ENCODE measurements around the gene CEP104. TPM values are rescaled to one million over a fixed set of nuclear protein-coding genes. Genes with fewer than 3 reads are reported as not detected.
"Not testable (repeated sequence)": the region's sequence is repeated elsewhere in the genome, so short reads cannot be mapped to it uniquely, and the experiment has no call there.

The CEP104 gene
- total RNA-seq, 1 experiment from 2014 or later: 44.1 TPM

- H3K27ac ChIP-seq (ENCODE audit: low read depth, low read length); H2AFZ ChIP-seq (ENCODE audit: low read depth, low read length, poor library complexity, severe bottlenecking); H3K27me3 ChIP-seq (ENCODE audit: insufficient read depth, low read length); H3K4me1 ChIP-seq (ENCODE audit: control insufficient read depth in 1 of 2, insufficient read depth in 2 of 2, low read length in 2 of 2); H4K20me1 ChIP-seq (ENCODE audit: insufficient read depth); DNase-seq (ENCODE audit: low read depth, low spot score); H3K4me3 ChIP-seq (replicated peaks in 1 of 2; ENCODE audit: low read depth in 1 of 2, low read length in 2 of 2); ATAC-seq; H3K36me3 ChIP-seq (ENCODE audit: control insufficient read depth in 1 of 2, insufficient read depth in 2 of 2, low read length in 2 of 2); H3K9ac ChIP-seq (ENCODE audit: low read length); H3K79me2 ChIP-seq (ENCODE audit: insufficient read depth, low read length); BruUV-seq (replicated peaks); POLR2A ChIA-PET; H3K9me2 ChIP-seq (ENCODE audit: insufficient read depth); H3K4me2 ChIP-seq (ENCODE audit: low read length); H3K9me3 ChIP-seq (ENCODE audit: control insufficient read depth in 1 of 2, insufficient read depth in 1 of 2, low read depth in 1 of 2, low read length in 2 of 2); RAD21 ChIA-PET (ENCODE audit: low non-redundant PET in 1 of 2, low total read pairs in 2 of 2, uncharacterized antibody in 2 of 2, unreplicated experiment in 2 of 2): not testable (repeated sequence)
- intact Hi-C loops (cut with micrococcal nuclease): loop anchor here (1.0 to 5.0 kb wide), 3 partner anchors 16 to 348 kb away; partner anchors contain the start of gene ARHGEF16
- CTCF ChIA-PET: interaction anchor here (1.4 kb wide), 1 partner anchor 25 kb away, joined by 4 read pairs; no protein-coding TSS in a partner anchor
Measured at GRCh38 chr1:3800795-3801194, 56.2 kb downstream of the CEP104 start.

GRCh38 chr1:3799976-3800685 is 56.9 kb downstream of the CEP104 start:
- ChIA-PET RAD21 (ENCODE audit: low non-redundant PET in 1 of 2, low total read pairs in 2 of 2, uncharacterized antibody in 2 of 2, unreplicated experiment in 2 of 2) (no interaction called here), CTCF (no interaction called here), POLR2A (no interaction called here)
- Histone ChIP-seq H2AFZ (ENCODE audit: low read depth, low read length, poor library complexity, severe bottlenecking) (no peak overlapping the region), H3K36me3 (ENCODE audit: control insufficient read depth in 1 of 2, insufficient read depth in 2 of 2, low read length in 2 of 2) (no peaks in the 10 kb centered on the region), H4K20me1 (ENCODE audit: insufficient read depth) (no peaks in the 10 kb centered on the region), H3K9me2 (ENCODE audit: insufficient read depth) (no peaks in the 10 kb centered on the region), H3K4me3 (replicated peaks in 1 of 2; ENCODE audit: low read depth in 1 of 2, low read length in 2 of 2) (no peak overlapping the region), H3K9me3 (ENCODE audit: control insufficient read depth in 1 of 2, insufficient read depth in 1 of 2, low read depth in 1 of 2, low read length in 2 of 2) (no peaks in the 10 kb centered on the region), H3K9ac (ENCODE audit: low read length) (no peak overlapping the region), H3K79me2 (ENCODE audit: insufficient read depth, low read length) (peaks cover 12% of the 10 kb centered on the region), H3K27me3 (ENCODE audit: insufficient read depth, low read length) (no peaks in the 10 kb centered on the region), H3K27ac (ENCODE audit: low read depth, low read length) (no peak overlapping the region), H3K4me2 (ENCODE audit: low read length) (no peak overlapping the region), H3K4me1 (ENCODE audit: control insufficient read depth in 1 of 2, insufficient read depth in 2 of 2, low read length in 2 of 2) (peaks cover 5 to 11% of the 10 kb centered on the region in 2 experiments; a peak in 2 of 4 replicates)
- no peak for TF ChIP-seq YY1 (IDR thresholded peaks at IDR 0.05; ENCODE audit: extremely low read depth, insufficient replicate concordance, low read depth, low read length)
- no peak for TF ChIP-seq ZBTB33 (IDR thresholded peaks at IDR 0.05; ENCODE audit: extremely low read depth, insufficient replicate concordance, low read length)
- no peak for TF ChIP-seq SP1 (IDR thresholded peaks at IDR 0.05; ENCODE audit: low read depth)
- no peak for TF ChIP-seq ZFX (IDR thresholded peaks at IDR 0.05)
- TF ChIP-seq MAX (IDR thresholded peaks at IDR 0.05): no peak
- intact Hi-C loops (cut with micrococcal nuclease): loop anchor here (2.0 to 5.0 kb wide), 2 partner anchors 15 to 348 kb away; partner anchors contain the start of gene ARHGEF16
- no TSS peak for BruUV-seq (replicated peaks)
- DNase-seq (ENCODE audit: low read depth, low spot score) (no peak), ATAC-seq (no peak)

Measured in HCT116 (cell line).